Limb (tissue), 2 donors: ENCODE data around the gene CCDC71L.

Experiments
- DNase-seq, 2 donors: peaks; one replicate each; pipeline ENCODE4 v3.0.0-alpha.2; 2016; ENCODE audit errors: extremely low spot score in 2 of 2

Gene CCDC71L

DNA sequence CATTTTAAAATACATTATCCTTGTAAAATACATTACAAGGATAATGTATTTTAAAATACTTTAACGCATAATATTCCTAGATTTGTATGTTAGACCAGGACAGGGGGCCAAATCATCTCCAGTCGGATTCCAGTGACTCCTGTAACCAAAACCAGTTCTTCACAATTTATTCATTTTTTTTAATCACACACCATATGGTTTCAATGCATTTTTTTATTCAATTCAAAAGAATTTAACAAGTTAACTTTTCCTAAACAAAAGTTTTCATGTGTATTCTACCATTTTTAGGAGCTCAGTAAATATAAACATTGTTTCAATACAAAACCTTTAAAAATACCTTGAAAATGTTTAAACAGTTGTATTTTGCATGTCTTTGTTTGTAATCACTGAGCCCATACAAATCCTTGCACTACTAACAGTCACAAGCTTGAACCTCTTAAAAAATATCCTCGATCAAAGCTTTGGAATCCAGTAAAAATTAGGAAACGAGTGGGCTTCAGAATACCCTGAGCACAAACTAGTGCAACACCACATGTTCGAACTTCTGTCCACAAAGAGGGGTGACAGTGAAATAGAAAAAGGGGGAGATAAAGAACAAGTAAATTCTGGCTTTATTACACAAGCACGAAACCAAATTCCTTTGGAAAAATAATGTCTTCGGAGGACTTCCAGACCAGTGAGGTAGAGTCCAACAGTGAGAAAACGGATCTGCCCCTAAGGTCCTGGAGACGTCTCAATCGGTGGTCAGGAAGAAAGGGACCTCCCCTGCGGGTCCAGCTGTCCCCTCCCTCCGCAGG is 1.6 kb downstream of the CCDC71L start:
- DNase-seq = no peak

DNA sequence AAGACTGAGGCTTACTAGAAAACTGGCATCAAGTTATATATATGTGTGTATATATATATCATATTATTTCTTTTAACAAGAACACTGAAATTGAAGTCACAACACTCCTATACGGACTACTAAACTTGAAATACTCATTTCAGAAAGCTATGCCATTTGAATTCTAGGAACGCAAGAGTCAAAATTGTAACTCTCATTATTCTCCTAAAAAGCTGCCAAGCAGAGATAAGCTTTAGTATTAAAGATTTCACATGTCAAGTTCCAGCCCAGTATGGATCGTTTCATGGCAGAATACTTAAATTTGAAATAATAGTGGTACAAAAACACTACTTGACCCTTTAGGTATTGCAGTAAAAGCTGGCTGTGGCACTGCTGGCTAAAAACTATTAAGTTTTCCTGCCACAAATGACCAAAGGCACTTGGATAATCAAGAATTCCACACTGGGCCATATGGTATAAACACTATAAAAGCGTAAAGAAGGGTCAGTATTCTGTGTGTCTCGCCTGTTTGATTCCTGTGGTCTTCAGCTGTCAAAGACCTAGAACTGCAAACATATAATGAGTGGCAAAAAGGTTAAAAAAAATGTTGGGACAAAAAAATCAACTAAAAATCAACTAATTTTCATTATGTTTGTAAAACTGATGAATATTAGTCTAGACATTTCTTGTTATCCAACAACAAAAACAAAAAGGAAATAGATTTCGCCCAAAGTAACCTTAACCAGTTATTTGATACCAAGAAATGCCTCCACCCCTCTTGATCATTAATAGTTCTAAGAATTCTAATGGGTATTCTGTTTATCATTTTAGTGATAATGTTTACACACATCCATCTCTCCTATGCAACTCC is 2.4 kb downstream of the CCDC71L start:
- no peak for DNase-seq

- no peak for DNase-seq
Measured at GRCh38 chr7:106657085-106657991, 3.6 kb downstream of the CCDC71L start.

GRCh38 chr7:106655703-106656498 is 5.1 kb downstream of the CCDC71L start:
- no peak for DNase-seq

- DNase-seq = no peak
Measured at GRCh38 chr7:106653488-106653887, 7.5 kb downstream of the CCDC71L start.

GRCh38 chr7:106652909-106653308 is 8.0 kb downstream of the CCDC71L start:
- DNase-seq = no peak

GRCh38 chr7:106652092-106652491 is 8.9 kb downstream of the CCDC71L start:
- no peak for DNase-seq

DNA sequence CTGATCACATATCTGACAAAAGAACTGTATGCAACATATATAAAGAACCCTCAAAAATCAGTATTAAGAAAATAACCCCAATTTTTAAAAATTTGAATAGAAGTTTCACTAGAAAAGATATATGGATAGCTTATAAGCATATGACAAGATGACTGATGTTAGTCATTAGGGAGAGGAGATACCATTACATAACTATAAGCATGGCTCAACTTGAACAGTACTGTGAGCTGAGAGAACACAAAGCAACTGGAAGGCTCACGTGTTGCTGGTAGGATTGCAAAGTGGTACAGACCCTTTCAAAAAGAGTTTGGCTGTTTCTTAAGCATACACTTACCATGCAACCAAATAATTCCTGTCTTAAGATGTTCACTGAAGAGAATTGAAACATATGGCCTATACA is 14.7 kb downstream of the CCDC71L start:
- no peak for DNase-seq

GRCh38 chr7:106644999-106645398 is 16.0 kb downstream of the CCDC71L start:
- DNase-seq = no peak

DNA sequence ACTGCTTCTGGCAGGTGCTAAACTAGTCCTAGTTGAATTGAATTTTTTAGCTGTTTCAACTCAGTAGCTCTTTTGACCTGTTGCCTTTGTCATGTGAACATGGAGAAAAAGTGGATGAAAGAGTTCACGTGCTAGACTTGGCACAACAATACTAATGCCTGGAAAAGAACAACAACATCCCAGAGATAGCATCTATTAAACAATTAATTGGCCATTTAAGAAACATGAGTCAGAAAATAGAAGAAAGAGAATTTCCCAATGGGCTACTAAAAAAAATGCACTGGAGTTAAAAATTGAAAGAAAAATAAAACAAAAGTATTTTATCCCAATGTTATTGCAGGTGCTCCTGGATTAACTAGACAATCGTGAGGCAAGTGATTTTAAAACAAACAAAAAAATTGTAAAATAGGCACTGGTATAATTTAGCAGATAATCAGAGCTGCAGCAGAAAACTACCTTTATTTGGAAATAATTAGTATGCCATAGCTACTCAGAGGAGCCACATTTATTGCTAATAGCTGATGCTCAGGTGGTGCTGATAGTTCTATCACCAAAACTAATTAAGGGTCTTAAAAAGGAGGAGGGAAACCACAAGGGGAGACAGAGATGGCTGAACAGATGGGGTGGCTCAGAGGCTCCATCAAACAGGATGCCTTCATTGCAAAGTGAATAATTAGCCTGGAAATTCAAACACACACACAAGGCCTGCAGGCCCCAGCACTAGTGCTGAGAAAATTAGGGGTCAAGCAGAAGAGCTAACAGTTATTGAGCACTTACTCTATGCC is 17.6 kb downstream of the CCDC71L start:
- no peak for DNase-seq

- DNase-seq = no peak
Measured at GRCh38 chr7:106641416-106641815, 19.5 kb downstream of the CCDC71L start.

- no peak for DNase-seq
Measured at GRCh38 chr7:106640368-106641141, 20.4 kb downstream of the CCDC71L start.

- no peak for DNase-seq
Measured at GRCh38 chr7:106639476-106640334, 21.3 kb downstream of the CCDC71L start.

GRCh38 chr7:106635411-106635810 is 25.5 kb downstream of the CCDC71L start:
- no peak for DNase-seq

DNA sequence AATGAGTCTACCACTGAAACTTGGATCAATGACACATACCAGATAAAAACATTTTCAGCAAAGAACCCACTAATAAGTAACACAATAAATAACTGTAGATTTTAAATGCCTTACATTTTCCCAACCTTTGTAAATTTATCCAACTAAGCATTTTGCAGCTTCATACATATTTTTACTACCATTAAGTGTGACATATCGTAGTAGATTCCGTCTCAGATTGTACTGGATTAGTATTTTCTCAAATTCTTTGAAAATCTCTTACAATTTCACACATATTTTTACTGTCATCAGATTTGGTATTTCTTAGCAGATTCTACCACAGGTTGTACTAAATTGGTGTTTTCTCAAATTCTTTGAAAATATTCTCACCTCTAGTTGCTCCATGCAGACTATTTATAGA is 26.0 kb downstream of the CCDC71L start:
- DNase-seq = no peak

GRCh38 chr7:106630648-106631047 is 30.3 kb downstream of the CCDC71L start:
- DNase-seq = no peak

DNA sequence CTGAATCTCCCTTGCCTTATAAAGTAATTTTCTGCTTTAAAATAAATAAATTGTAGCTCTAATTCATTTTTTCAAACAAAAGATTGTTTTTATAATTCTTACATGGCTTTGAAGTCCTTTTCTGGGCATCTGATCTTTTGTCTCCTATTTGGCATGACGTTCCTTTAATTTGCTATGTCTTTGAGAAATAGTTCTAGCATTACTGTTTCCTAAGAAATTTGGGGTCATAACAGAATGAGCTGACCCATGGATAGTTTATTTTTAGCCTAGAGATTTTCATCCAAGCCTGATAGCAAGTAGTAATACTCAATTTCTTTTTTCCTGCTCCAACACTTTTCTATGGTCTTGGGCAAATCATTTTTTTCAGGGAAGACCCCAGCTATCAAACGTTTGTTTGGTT is 31.4 kb downstream of the CCDC71L start:
- no peak for DNase-seq
